ENCODE measurements around the gene DEFB132.
A peak's percentile ranks its signal among the peaks of the same experiment; 100 is the strongest.

The DEFB132 gene

DNA sequence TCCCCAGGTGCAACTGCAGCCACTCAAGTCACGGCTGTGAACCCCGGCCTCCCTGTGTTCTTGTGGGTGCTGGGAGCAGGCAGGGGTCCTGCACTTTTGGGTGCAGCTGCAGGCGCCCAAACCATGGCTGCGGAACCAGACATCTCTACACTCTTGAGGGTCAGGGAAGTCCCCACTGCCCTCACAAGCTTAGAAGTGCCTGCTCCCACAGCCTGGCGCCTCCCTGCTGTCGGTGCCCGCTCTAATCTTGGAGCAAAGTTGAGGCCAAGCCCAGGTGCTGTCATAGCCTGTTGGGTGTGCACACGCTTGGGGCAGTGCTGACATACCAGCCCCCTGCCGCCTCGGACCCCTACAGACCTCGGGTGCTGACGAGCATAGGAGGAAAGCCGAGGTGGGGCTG, 6.2 kb downstream of the DEFB132 start:
- DNase-seq (ENCODE audit: low read depth in 3 of 3, low spot score in 1 of 3), result no peak

DNA sequence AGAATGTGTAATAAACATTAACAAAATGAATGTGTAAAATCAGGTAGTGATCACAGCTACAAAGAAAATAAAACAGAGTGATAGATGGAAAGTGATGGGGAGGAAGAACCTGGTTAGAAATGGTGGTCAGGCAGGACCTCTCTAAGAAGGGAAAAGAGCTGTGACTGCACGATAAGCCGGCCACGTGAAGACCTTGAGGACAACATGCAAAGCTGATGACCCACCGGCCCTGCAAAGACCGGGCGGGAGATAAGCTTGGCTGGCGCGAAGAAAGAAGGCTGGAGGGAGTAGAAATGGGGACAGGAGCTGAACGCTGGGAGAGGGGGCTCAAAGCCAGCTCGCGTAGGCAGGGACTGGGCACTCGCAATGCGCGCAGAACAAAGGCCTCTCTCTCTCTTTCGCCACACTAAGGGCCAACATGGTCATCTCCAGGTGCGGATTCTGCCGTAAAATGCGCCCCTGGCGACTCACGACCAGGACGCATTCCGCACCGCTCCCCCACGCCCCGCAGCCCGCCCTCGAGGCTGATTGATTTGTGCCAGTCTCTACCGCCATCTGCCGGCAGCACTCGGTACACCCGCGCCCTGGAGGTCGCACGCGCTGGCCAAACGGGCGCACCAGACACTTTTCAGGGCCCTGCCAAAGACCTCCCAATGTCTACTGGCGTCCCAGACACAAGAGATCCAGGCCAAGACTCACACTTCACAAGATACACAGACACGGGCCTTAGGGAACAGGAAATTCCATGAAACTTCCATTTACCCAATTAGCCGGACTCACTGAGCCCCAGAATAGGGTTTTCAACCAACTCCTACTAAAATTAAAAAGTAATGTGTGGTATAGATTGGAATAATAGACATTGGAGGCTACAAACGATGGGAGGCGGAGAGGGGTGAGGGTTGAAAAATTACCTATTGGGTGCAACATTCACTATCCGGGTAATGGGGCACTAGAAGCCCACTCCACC, 9.4 kb downstream of the DEFB132 start:
- peak; percentile 73 to 91 (median 77) for DNase-seq (ENCODE audit: low read depth in 3 of 3, low spot score in 1 of 3)

DNA sequence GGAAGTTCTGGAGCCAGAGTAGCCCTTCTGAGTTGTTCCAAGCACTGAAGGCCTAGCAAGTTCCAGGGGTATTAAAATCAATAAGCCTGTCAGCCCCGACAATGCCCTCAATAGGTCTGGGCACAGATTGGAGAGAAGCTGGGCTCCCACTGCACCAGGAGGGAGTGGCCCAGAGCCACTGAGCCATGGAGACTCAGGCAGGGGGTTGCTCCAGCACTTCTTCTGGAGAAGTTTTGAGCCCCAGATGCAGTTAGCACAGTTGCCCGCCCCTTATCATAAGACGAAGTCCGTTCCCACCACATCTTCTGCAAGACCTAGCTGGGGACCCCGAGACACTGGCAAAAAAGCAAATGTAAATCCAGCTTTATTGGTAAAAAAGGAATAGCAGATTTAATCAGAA, 13.0 kb downstream of the DEFB132 start:
- no peak for DNase-seq (ENCODE audit: low read depth in 3 of 3, low spot score in 1 of 3)

DNA sequence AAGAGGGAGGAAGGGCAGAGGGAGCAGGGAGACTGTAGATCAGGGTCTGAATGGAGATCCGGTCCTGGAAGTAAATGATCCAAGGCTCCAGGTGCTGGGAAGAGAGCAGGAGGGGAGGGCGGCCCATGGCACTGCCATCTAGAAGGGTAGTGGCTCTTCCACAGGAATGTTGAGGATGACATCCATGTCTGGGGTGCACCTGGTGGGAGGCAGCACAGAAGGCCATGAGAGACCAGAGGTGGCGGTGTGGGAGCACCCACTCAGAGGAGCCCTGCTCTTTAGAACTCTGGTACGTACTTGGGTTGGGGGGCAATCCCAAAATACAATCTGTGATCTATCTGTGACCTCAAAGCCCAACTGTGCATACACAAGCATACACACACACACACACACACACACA, 13.5 kb downstream of the DEFB132 start:
- DNase-seq (ENCODE audit: low read depth in 3 of 3, low spot score in 1 of 3), result no peak

DNA sequence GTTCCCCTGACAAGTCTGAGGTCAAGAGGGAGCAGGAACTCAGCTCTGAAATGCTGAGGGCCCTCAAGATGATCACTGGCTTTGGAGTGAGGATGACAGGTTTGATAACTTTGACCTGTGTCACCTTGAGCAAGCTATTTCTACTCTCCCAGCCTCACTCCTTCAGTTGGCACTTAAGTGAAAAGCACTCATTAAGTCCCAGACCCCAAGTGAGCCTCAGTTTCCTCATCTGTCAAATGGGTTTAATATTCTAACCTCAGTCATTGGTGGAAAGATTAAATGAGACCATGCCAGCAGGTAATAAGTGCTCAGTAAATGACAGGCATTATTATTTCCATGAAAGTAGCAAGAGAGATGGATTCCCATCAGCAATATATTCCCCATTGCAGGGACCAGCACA, 14.0 kb downstream of the DEFB132 start:
- DNase-seq (ENCODE audit: low read depth in 3 of 3, low spot score in 1 of 3), result no peak

DNA sequence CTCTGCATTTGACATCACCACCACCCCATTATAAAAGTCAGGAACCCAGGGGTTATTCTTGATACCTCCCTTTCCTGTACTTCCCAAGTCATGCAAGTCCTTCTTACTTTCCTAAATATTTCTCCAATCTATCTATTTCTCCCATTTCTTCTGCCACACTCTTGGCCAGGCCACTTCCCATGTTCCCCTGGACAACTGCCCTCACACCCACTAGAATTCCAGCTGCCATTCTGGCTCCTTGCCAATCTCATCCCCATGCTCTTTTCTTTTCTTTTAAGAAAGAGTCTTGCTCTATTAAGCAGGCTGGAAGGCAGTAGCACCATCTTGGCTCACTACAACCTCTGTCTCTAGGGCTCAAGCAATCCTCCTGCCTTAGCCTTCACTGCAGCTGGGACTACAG, 15.2 kb downstream of the DEFB132 start:
- no peak for DNase-seq (ENCODE audit: low read depth in 3 of 3, low spot score in 1 of 3)

DNA sequence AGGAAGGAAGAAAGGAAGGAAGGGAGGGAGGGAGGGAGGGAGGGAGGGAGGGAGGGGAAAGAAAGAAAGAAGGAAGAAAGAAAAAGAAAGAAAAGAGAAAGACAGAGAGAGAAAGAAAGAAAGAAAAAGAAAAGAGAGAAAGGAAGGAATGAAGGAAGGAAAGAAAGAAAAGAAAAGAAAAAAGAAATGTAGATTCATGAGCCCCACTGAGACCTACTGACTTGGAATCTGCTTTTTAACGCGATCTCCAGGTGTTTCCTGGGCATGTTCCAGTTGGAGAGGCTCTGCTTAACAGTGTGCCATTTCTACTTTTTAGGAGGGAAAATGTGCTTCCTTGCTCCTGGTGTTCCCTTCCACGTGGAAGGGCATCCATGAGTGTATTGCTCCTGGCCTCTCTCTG, 16.4 kb downstream of the DEFB132 start:
- no peak for DNase-seq (ENCODE audit: low read depth in 3 of 3, low spot score in 1 of 3)

DNA sequence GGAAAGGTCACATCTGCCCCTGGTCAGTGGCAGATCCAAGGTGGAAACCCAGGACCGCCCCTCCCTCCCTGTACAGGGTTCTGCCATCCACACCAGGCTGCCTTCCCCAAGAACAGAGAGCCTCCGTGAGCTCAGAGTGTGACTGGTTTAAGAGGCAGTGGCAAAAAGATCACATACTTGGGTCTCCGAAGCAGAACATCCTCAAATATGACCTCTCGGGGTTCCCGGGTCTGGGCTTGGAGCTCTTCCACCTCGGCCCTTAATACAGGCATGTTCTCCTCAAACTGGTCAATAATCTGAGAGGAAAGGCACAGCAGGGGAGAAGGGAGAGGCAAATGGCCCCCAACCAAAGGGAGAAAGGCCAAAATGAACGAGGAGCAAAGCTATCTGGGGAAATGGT, 18.3 kb downstream of the DEFB132 start:
- no peak for DNase-seq (ENCODE audit: low read depth in 3 of 3, low spot score in 1 of 3)

DNA sequence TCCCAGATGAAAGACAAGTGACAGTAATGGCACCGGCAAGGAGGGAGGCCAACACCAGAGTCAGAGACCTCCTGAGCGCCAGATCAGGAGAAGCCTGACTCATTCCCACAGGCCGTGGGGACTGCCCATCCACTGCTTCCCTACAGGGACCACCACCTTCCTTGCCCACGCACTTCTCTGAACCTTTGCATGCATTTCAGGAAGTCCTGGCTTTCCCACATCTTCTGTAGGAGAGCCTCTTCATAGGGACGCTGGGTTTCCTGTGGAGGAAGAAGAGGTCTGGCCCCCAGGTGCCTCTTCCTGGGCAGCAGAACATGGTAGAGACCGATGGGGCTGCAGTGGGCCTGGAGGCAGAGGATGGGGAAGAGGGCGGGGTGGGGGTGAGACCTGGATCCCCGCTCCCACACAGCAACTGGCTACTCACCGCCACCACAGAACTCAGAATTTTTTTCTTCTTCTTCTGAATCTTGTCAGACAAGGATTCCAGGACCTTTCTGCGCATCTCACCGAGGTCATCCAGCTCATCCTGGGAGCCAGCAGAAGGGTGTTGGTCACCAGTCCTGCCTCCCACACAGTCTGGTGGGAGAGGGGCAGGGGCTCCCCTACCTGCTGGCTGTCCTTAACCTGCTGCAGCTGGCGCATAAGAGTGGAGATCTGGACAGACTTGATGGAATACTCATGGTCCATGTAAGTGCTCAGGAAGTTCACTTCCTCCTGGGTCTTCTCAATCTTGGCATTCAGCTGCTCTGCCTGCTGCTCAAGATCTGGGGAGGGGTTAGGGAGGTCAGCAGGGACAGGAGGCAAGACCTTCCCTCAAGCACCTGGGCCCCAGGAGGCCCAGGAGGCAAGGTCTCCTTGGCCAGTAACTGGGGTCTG, 19.3 kb downstream of the DEFB132 start:
- no peak for DNase-seq (ENCODE audit: low read depth in 3 of 3, low spot score in 1 of 3)

DNA sequence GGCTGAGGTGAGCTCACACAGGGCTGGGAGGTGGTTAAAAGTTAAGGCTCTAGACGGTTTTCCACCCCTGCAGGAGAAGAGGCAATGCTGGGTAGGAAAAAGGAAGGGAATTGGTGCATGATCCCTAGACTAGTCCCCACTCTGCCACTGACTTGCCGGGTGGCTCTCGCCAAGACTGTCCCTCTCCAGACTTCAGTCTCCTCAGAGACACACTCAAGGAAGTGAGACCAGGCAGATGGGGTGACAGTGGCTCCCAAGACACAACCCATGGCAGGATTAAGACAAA, 19.9 kb downstream of the DEFB132 start:
- DNase-seq (ENCODE audit: low read depth in 3 of 3, low spot score in 1 of 3), result no peak

DNA sequence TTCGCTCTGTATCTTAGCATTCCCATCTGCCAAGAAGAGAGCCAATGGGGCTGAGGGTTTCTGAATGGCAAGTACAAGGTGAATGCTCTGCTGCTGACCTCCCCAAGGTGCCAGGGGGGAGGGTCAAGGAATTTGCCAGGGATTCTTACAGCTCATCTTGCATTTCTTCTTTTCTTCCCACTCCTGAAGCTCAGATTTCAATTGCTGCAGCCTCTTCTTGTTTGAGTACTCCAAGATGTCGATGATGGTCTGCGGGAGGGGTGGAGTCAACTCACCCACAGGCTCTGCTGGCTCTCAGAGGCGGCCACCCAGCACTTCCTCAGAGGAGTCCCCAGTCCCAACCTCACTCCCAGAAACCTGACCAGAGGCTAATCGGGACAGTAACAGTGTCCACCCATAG, 20.7 kb downstream of the DEFB132 start:
- DNase-seq (ENCODE audit: low read depth in 3 of 3, low spot score in 1 of 3), result no peak

DNA sequence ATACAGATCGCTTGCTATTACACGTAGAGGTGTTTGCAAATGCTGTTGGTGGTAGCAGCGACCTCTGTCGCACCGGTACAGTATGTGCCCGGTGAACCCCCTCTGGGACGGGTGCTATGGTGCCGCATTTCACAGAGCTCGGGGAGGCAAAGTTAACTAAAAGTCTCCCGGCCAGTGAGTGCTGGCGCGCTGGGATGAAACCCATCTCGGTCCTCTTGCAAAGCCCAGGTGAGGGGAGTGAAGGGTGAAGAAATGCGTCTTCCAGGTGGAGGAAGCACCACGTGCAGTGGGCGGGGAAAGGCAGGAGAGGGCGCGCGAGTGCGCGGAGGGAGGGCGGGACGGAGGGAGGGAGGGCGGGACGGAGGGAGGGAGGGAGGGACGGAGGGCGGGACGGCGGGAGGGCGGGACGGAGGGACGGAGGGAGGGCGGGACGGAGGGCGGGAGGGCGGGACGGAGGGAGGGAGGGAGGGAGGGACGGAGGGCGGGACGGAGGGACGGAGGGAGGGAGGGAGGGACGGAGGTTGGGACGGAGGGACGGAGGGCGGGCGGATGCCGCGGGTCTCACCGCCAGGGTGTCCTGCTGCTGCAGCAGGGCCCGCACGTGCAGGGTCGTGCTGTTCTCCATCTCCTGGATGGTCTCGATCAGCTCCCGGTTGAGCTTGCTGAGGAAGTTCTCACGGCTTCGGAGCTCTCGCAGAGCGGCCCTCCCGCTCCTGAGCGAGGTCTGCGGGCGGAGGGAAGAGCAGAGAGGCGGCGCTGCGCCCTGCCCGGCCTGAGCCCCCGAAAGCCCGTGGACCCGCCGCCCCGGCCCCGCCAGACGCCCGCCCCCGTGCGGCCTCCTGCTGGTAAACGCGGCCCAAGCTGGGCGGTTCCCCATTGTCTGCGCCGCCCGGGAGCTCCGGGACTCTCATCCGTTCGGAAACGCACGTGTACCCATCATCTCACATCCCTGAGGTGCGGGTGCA, 21.4 kb downstream of the DEFB132 start:
- no peak for DNase-seq (ENCODE audit: low read depth in 3 of 3, low spot score in 1 of 3)

DNA sequence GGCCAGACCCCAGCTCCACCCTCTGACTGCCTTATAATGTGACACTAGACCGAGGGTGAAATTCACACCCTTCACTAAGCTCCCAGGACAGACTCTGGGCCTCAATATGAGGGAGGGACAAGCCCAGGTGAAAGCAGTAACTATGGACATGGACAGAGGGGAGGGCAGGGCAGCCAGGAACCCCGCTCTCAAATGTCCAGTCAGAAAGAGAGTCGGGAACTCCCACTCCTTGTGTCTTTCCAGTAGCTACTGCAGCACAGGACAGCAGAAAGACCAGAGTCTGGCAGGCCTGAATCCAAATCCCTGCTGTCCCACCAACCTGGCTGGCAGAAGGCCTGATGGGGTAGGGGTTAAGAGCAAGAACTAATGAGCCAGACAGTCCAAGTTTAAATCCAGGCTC, 26.6 kb downstream of the DEFB132 start:
- no peak for DNase-seq (ENCODE audit: low read depth in 3 of 3, low spot score in 1 of 3)

DNA sequence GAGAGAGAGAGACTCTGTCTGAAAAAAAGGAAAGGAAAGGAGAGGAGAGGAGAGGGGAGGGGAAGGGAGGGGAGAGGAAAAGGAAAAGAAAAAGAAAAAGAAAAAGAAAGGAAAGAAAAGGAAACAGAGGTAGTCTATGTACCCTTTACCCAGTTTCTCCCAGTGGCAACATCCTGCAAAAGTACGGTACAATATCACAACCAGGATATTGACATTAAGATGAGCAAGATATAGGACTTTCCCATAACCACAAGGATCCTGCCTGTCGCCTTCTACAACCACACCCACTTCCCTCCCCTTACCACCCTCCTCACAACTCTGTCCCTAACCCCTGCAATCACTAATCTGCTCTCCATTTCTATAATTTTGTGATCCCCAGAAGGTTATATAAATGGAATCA, 29.0 kb downstream of the DEFB132 start:
- DNase-seq (ENCODE audit: low read depth in 3 of 3, low spot score in 1 of 3), result no peak

DNA sequence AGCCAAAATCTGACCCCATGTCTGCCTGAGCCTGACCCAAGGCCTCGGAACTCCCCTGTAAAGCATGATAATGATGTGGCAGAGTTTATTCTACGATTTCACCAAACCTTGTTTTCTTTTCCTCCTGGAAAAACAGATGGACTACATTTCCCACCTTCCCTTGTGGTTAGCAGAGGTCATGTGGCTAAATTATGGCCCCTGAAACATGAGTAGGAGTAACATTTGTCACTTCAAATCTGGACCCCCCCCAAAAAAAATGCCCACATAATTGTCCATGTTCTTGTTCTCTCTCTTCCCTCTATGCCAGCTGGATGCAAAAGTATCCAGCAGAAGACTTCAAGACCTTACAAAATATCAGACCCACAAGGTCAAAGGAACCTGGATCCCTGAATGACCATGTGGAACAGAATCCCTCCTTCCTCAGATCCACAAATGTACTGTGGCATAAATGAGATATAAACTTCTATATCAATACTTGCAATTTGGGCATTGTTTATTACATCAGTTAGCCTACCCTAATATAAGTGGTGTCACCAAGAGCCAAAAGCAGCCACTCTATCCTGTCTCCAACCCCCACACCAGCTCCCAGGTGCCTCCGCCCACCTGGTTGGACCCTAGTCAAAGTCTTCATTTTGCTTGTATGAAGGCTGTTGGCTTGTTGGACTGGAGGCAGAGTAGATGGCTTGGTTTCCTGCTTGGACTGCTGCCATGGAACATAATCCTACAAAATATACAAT, 31.6 kb downstream of the DEFB132 start:
- no peak for DNase-seq (ENCODE audit: low read depth in 3 of 3, low spot score in 1 of 3)

DNA sequence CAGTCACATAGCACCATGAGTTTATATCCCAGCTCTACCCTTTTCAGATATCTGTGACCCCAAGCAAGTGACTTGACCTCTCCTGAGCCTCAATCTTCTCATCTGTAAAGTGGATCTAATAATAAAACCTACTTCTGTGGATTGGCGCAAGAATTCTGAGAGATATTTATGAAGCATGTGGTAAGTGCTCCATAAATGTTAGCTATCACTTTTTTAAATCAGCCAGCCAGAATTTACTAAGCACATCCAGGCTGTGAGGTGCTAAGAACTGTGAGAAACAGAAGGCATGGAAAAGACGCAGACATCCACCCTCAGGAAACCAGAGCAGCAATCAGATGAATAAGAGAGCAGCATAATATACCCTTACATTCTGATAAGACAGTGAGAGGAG, 32.2 kb downstream of the DEFB132 start:
- DNase-seq (ENCODE audit: low read depth in 3 of 3, low spot score in 1 of 3), result no peak

DNA sequence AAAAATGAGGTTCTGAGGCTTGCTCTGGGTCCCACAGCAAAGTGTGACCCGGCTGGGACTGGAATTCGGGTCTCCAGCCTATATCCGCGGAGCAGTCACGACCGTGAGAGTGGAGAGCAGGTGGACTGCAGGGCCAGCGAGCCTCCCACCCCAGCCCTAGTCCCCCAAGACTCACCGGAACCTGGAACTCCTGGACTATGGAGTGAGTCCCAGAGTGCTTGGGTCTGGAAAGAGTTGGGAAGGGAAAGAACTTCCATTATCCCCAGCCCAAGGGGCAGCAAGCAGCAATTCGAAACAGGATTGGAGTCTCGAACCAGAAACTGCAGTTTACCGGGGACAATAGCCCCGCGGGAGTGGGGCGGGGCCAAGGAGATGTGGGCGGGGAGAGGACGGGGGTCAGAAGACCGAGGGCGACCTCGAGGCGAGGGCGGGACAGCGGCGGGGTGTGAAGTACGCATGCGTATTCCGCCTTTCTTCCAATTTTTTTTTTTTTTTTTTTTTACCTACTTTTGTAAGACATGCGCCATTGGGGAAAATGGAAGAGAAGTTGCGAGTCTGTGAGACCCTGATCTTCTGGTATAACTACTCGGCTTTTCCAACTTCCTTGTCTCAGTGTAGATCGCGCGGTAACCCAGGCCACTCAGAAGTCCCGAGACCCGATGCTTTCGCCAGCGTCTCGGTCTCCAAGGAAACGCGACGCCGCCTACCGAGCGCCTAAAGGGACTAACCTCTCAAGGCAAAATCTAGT, 32.7 kb downstream of the DEFB132 start, which contains the start of gene C20orf96:
Gene C20orf96, minus strand, starts transcription at position 667 of the 748 bp plus-strand sequence. Its CDS starts 140 bp downstream, at position 527.
- peak; percentile 61 to 71 (median 63) for DNase-seq (ENCODE audit: low read depth in 3 of 3, low spot score in 1 of 3)

DNA sequence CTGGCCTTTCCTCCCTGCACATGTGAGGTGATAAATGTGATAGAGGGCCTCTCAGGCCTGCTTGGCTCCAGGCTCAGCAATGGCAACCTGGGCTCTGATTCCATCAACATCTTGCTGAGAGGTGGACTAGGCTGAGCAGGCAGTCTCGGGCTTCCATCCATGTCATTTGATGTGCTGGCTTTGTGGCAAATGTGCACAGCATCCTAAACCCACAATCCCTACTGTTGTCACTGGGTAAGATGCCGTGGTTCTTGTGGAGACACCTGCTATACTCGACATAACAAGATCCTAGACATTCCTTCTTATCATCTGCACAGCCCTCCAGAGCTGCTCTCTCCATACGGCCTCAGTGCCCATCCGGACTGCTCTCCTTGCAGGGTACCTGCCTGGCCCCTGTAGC, 37.1 kb downstream of the DEFB132 start:
- DNase-seq (ENCODE audit: low read depth in 3 of 3, low spot score in 1 of 3), result no peak

DNA sequence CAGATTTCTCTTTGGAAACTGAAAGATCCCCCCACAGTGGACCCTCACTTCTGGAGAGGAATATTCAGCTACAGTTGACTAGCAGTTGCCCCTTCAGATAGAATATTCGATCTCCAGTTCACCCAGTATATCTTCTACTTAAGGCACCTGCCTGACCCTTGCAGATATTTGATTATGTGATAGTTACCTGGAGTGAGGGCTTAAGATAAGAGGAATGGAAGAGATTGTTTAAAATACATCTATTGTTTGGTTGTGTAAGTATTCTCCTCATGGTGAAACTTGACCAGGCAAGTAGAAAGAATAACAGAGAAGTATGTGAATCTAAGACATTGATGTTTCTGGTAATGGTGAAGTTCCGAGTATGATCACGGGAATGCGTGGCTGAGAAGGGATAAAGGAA, 38.3 kb downstream of the DEFB132 start:
- DNase-seq (ENCODE audit: low read depth in 3 of 3, low spot score in 1 of 3), result no peak

Data from stimulated activated CD4-positive, alpha-beta T cell treated with anti-CD3 and anti-CD28 coated beads, TNF-alpha, amount 100 ng/mL, for 1 hour (primary cell).